ENCODE data around the gene CALML3. TPM values are rescaled to one million over a fixed set of nuclear protein-coding genes. Genes with fewer than 3 reads are reported as not detected.

Gene CALML3
- total RNA-seq, 5 donors from 2014 or later (not counting 1 experiment from before 2014, with no cell fraction given): not detected

GRCh38 chr10:5533098-5533731, 8.5 kb downstream of the CALML3 start:
- Histone ChIP-seq H3K27ac (ENCODE audit: low read length) (no peak overlapping the region), H3K4me1 (ENCODE audit: control insufficient read depth in 1 of 2, extremely low read depth in 1 of 2, insufficient read depth in 2 of 2, low read length in 2 of 2) (no peaks in the 10 kb centered on the region), H3K4me3 (ENCODE audit: control insufficient read depth in 1 of 2, extremely low read depth in 1 of 2, low read length in 1 of 2) (no peak overlapping the region), H3K27me3 (replicated peaks in 1 of 2; ENCODE audit: control insufficient read depth in 2 of 2, extremely low read depth in 1 of 2, insufficient read depth in 2 of 2, low read length in 1 of 2) (no peaks in the 10 kb centered on the region), H3K36me3 (ENCODE audit: control insufficient read depth in 2 of 2, extremely low read depth in 1 of 2, insufficient read depth in 1 of 2, low read length in 1 of 2) (no peaks in the 10 kb centered on the region), H3K9me3 (no peaks in the 10 kb centered on the region)
- peaks cover 0 to 3% of the 10 kb centered on the region in 2 donors for H3K27me3 Mint-ChIP-seq
- ATAC-seq (replicated peaks in 1 of 4) (no peak), DNase-seq (no peak)
- POLR2A ChIA-PET: no interaction called here
- H3K4me1 Mint-ChIP-seq: no peaks in the 10 kb centered on the region
- CTCF ChIA-PET: no interaction called here
- H3K9me3 Mint-ChIP-seq: no peaks in the 10 kb centered on the region
- H3K36me3 Mint-ChIP-seq: no peaks in the 10 kb centered on the region
- no peak overlapping the region for H3K4me3 Mint-ChIP-seq
- H3K27ac Mint-ChIP-seq: no peak overlapping the region
- 88% methylated on average over 21 of the region's 21 CpGs for WGBS (ENCODE audit: insufficient coverage)

GRCh38 chr10:5534051-5534821, 9.5 kb downstream of the CALML3 start:
- no peak overlapping the region for H3K4me3 Mint-ChIP-seq
- CTCF ChIA-PET: no interaction called here

GRCh38 chr10:5534880-5535856, 10.4 kb downstream of the CALML3 start:
- Mint-ChIP-seq H3K36me3 (no peaks in the 10 kb centered on the region), H3K4me1 (peaks cover 0 to 4% (median 0%) of the 10 kb centered on the region in 3 donors), H3K9me3 (no peaks in the 10 kb centered on the region), H3K27ac (no peak overlapping the region), H3K27me3 (peaks cover 0 to 2% of the 10 kb centered on the region in 2 donors), H3K4me3 (no peak overlapping the region)
- Histone ChIP-seq H3K9me3 (no peaks in the 10 kb centered on the region), H3K4me1 (ENCODE audit: control insufficient read depth in 1 of 2, extremely low read depth in 1 of 2, insufficient read depth in 2 of 2, low read length in 2 of 2) (no peaks in the 10 kb centered on the region), H3K27ac (ENCODE audit: low read length) (no peak overlapping the region), H3K36me3 (ENCODE audit: control insufficient read depth in 2 of 2, extremely low read depth in 1 of 2, insufficient read depth in 1 of 2, low read length in 1 of 2) (no peaks in the 10 kb centered on the region), H3K27me3 (replicated peaks in 1 of 2; ENCODE audit: control insufficient read depth in 2 of 2, extremely low read depth in 1 of 2, insufficient read depth in 2 of 2, low read length in 1 of 2) (no peaks in the 10 kb centered on the region), H3K4me3 (ENCODE audit: control insufficient read depth in 1 of 2, extremely low read depth in 1 of 2, low read length in 1 of 2) (no peak overlapping the region)
- ChIA-PET CTCF (no interaction called here), POLR2A (no interaction called here)
- ATAC-seq (replicated peaks in 1 of 4) (no peak), DNase-seq (no peak)
- 82% methylated on average over 4 of the region's 8 CpGs for WGBS (ENCODE audit: insufficient coverage)

More at GRCh38 chr10:5534051-5534821, 9.5 kb downstream of the CALML3 start:
- no peak for ATAC-seq (replicated peaks in 1 of 4)
- Mint-ChIP-seq H3K9me3 (no peaks in the 10 kb centered on the region), H3K4me1 (peaks cover 0 to 1% (median 0%) of the 10 kb centered on the region in 3 donors), H3K27ac (no peak overlapping the region), H3K27me3 (peaks cover 0 to 3% of the 10 kb centered on the region in 2 donors), H3K36me3 (no peaks in the 10 kb centered on the region)
- Histone ChIP-seq H3K4me3 (ENCODE audit: control insufficient read depth in 1 of 2, extremely low read depth in 1 of 2, low read length in 1 of 2) (no peak overlapping the region), H3K9me3 (no peaks in the 10 kb centered on the region), H3K27ac (ENCODE audit: low read length) (no peak overlapping the region), H3K27me3 (replicated peaks in 1 of 2; ENCODE audit: control insufficient read depth in 2 of 2, extremely low read depth in 1 of 2, insufficient read depth in 2 of 2, low read length in 1 of 2) (no peaks in the 10 kb centered on the region), H3K36me3 (ENCODE audit: control insufficient read depth in 2 of 2, extremely low read depth in 1 of 2, insufficient read depth in 1 of 2, low read length in 1 of 2) (no peaks in the 10 kb centered on the region), H3K4me1 (ENCODE audit: control insufficient read depth in 1 of 2, extremely low read depth in 1 of 2, insufficient read depth in 2 of 2, low read length in 2 of 2) (no peaks in the 10 kb centered on the region)
- POLR2A ChIA-PET: no interaction called here
- no peak for DNase-seq
- WGBS (ENCODE audit: insufficient coverage): 87% methylated on average over 36 of the region's 38 CpGs

- H3K36me3 ChIP-seq (ENCODE audit: control insufficient read depth in 2 of 2, extremely low read depth in 1 of 2, insufficient read depth in 1 of 2, low read length in 1 of 2): no peaks in the 10 kb centered on the region
- H3K4me3 ChIP-seq (ENCODE audit: control insufficient read depth in 1 of 2, extremely low read depth in 1 of 2, low read length in 1 of 2): no peak overlapping the region
- H3K4me1 ChIP-seq (ENCODE audit: control insufficient read depth in 1 of 2, extremely low read depth in 1 of 2, insufficient read depth in 2 of 2, low read length in 2 of 2): no peaks in the 10 kb centered on the region
- CTCF ChIA-PET: no interaction called here
- Mint-ChIP-seq H3K36me3 (no peaks in the 10 kb centered on the region), H3K9me3 (no peaks in the 10 kb centered on the region), H3K4me3 (no peak overlapping the region), H3K27ac (no peak overlapping the region), H3K4me1 (peaks cover 0 to 4% (median 0%) of the 10 kb centered on the region in 3 donors), H3K27me3 (peaks cover 0 to 2% of the 10 kb centered on the region in 2 donors)
- DNase-seq: no peak
- no peak for ATAC-seq (replicated peaks in 1 of 4)
- H3K27ac ChIP-seq (ENCODE audit: low read length): no peak overlapping the region
- WGBS (ENCODE audit: insufficient coverage): 100% methylated on average over 2 of the region's 7 CpGs
- no peaks in the 10 kb centered on the region for H3K9me3 ChIP-seq
- POLR2A ChIA-PET: no interaction called here
- H3K27me3 ChIP-seq (replicated peaks in 1 of 2; ENCODE audit: control insufficient read depth in 2 of 2, extremely low read depth in 1 of 2, insufficient read depth in 2 of 2, low read length in 1 of 2): no peaks in the 10 kb centered on the region
Measured at GRCh38 chr10:5536486-5537081, 11.8 kb downstream of the CALML3 start.

- H3K4me3 Mint-ChIP-seq: no peak overlapping the region
- CTCF ChIA-PET: no interaction called here
Measured at GRCh38 chr10:5537684-5538083, 12.9 kb downstream of the CALML3 start.

GRCh38 chr10:5538446-5538845, 13.7 kb downstream of the CALML3 start:
- Mint-ChIP-seq H3K27ac (no peak overlapping the region), H3K4me3 (no peak overlapping the region)

More at GRCh38 chr10:5537684-5538083, 12.9 kb downstream of the CALML3 start:
- POLR2A ChIA-PET: no interaction called here
- Histone ChIP-seq H3K4me3 (ENCODE audit: control insufficient read depth in 1 of 2, extremely low read depth in 1 of 2, low read length in 1 of 2) (no peak overlapping the region), H3K4me1 (ENCODE audit: control insufficient read depth in 1 of 2, extremely low read depth in 1 of 2, insufficient read depth in 2 of 2, low read length in 2 of 2) (no peaks in the 10 kb centered on the region), H3K36me3 (ENCODE audit: control insufficient read depth in 2 of 2, extremely low read depth in 1 of 2, insufficient read depth in 1 of 2, low read length in 1 of 2) (no peaks in the 10 kb centered on the region), H3K27ac (ENCODE audit: low read length) (no peak overlapping the region), H3K9me3 (peaks cover 2% of the 10 kb centered on the region), H3K27me3 (replicated peaks in 1 of 2; ENCODE audit: control insufficient read depth in 2 of 2, extremely low read depth in 1 of 2, insufficient read depth in 2 of 2, low read length in 1 of 2) (no peaks in the 10 kb centered on the region)
- 96% methylated on average over 5 of the region's 6 CpGs for WGBS (ENCODE audit: insufficient coverage)
- Mint-ChIP-seq H3K36me3 (peaks cover 2% of the 10 kb centered on the region), H3K27ac (no peak overlapping the region), H3K27me3 (peaks cover 0 to 2% of the 10 kb centered on the region in 2 donors), H3K4me1 (peaks cover 0 to 4% (median 0%) of the 10 kb centered on the region in 3 donors), H3K9me3 (peaks cover 0 to 8% (median 2%) of the 10 kb centered on the region in 3 donors)
- ATAC-seq (replicated peaks in 1 of 4) (no peak), DNase-seq (no peak)

More at GRCh38 chr10:5538446-5538845, 13.7 kb downstream of the CALML3 start:
- Mint-ChIP-seq H3K9me3 (peaks cover 0 to 11% (median 6%) of the 10 kb centered on the region in 3 donors), H3K36me3 (peaks cover 2% of the 10 kb centered on the region), H3K27me3 (peaks cover 0 to 2% of the 10 kb centered on the region in 2 donors), H3K4me1 (peaks cover 0 to 4% (median 0%) of the 10 kb centered on the region in 3 donors)
- peaks cover 2% of the 10 kb centered on the region for H3K9me3 ChIP-seq
- H3K27me3 ChIP-seq (replicated peaks in 1 of 2; ENCODE audit: control insufficient read depth in 2 of 2, extremely low read depth in 1 of 2, insufficient read depth in 2 of 2, low read length in 1 of 2): no peaks in the 10 kb centered on the region
- DNase-seq (no peak), ATAC-seq (replicated peaks in 1 of 4) (no peak)
- 92% methylated on average over 7 of the region's 9 CpGs for WGBS (ENCODE audit: insufficient coverage)
- no peaks in the 10 kb centered on the region for H3K36me3 ChIP-seq (ENCODE audit: control insufficient read depth in 2 of 2, extremely low read depth in 1 of 2, insufficient read depth in 1 of 2, low read length in 1 of 2)
- no peaks in the 10 kb centered on the region for H3K4me1 ChIP-seq (ENCODE audit: control insufficient read depth in 1 of 2, extremely low read depth in 1 of 2, insufficient read depth in 2 of 2, low read length in 2 of 2)
- ChIA-PET CTCF (interaction anchor here in 1 of 2 donors (0.9 kb wide), 1 partner anchor 84 kb away, joined by 3 read pairs; no protein-coding TSS in a partner anchor), POLR2A (no interaction called here)
- no peak overlapping the region for H3K27ac ChIP-seq (ENCODE audit: low read length)
- no peak overlapping the region for H3K4me3 ChIP-seq (ENCODE audit: control insufficient read depth in 1 of 2, extremely low read depth in 1 of 2, low read length in 1 of 2)

Data from T-cell (primary cell).